Cardiac fibroblast (primary cell): ENCODE data around the gene CAPN5.

Experiments
- DNase-seq, 2 donors: peaks; one replicate each; pipeline versions ENCODE4 v3.0.0 to v3.0.0-alpha.2; 2010; ENCODE audit warnings: low read depth in 2 of 2
- H3K4me3 ChIP-seq, 2 donors: replicated peaks in 1 of 2; 1 replicate in 1 of 2; 2 replicates in 1 of 2; pipeline ENCODE4 v1.5.1; 2011; ENCODE audit warnings: low read depth in 2 of 2, low read length in 2 of 2, mild to moderate bottlenecking in 2 of 2, moderate library complexity in 1 of 2
- CTCF ChIP-seq: IDR thresholded peaks from one replicate; pipeline ENCODE4 v1.5.1; 2011; ENCODE audit warnings: low read depth, mild to moderate bottlenecking, low read length, inconsistent platforms

The CAPN5 gene

GRCh38 chr11:77167791-77168190 lies 101.0 kb downstream of the CAPN5 start:
- TF ChIP-seq CTCF = no peak
- no peak for DNase-seq
- no peak overlapping the region for H3K4me3 ChIP-seq

- DNase-seq = no peak
- no peak for TF ChIP-seq CTCF
- no peak overlapping the region for H3K4me3 ChIP-seq
Measured at GRCh38 chr11:77170107-77170506, 103.3 kb downstream of the CAPN5 start.

GRCh38 chr11:77171254-77171653 lies 104.5 kb downstream of the CAPN5 start:
- TF ChIP-seq CTCF = no peak
- DNase-seq = no peak
- H3K4me3 ChIP-seq = no peak overlapping the region

- TF ChIP-seq CTCF = no peak
- DNase-seq = no peak
- no peak overlapping the region for H3K4me3 ChIP-seq
Measured at GRCh38 chr11:77171885-77172665, 105.3 kb downstream of the CAPN5 start.

GRCh38 chr11:77172666-77172982 lies 105.9 kb downstream of the CAPN5 start:
- DNase-seq = no peak
- TF ChIP-seq CTCF = no peak
- no peak overlapping the region for H3K4me3 ChIP-seq

- no peak for DNase-seq
- H3K4me3 ChIP-seq = no peak overlapping the region
- no peak for TF ChIP-seq CTCF
Measured at GRCh38 chr11:77173494-77173893, 106.7 kb downstream of the CAPN5 start.

- no peak overlapping the region for H3K4me3 ChIP-seq
- no peak for TF ChIP-seq CTCF
- DNase-seq = no peak
Measured at GRCh38 chr11:77174559-77174958, 107.8 kb downstream of the CAPN5 start.
